Fibroblast of pulmonary artery (primary cell): Measurements from ENCODE around the gene FAH.
A peak's percentile ranks its signal among the peaks of the same experiment; 100 is the strongest.

Source experiments
- DNase-seq: peaks from one replicate; pipeline ENCODE4 v3.0.0-alpha.2; 2010; ENCODE audit warnings: low read depth
- H3K4me3 ChIP-seq: replicated peaks from 2 replicates; pipeline ENCODE4 v1.5.1; 2011; ENCODE audit warnings: low read depth, mild to moderate bottlenecking, control low read depth, low read length, moderate library complexity
- CTCF ChIP-seq: IDR thresholded peaks from 2 replicates; pipeline ENCODE4 v1.5.1; 2011; ENCODE audit warnings: mild to moderate bottlenecking, control low read depth, low read length, inconsistent platforms; ENCODE audit errors: missing control alignments

Gene FAH

GRCh38 chr15:80152896-80153876 lies at the start of gene FAH:
FAH (plus strand) TSS chr15:80152999; CDS start chr15:80153055, 56 bp downstream.
- peak within 1 kb of the TSS; percentile 84 for H3K4me3 ChIP-seq
- peak; percentile 61 for DNase-seq
- no peak for TF ChIP-seq CTCF

- H3K4me3 ChIP-seq = no peak overlapping the region
- no peak for TF ChIP-seq CTCF
- DNase-seq = no peak
Observed at GRCh38 chr15:80105193-80105592, 47.6 kb upstream of the FAH start.

- H3K4me3 ChIP-seq = no peak overlapping the region
- DNase-seq = peak; percentile 53
- TF ChIP-seq CTCF = no peak
Observed at GRCh38 chr15:80105595-80105994, 47.2 kb upstream of the FAH start.

GRCh38 chr15:80106051-80106450 lies 46.7 kb upstream of the FAH start:
- H3K4me3 ChIP-seq = no peak overlapping the region
- DNase-seq = peak; percentile 63
- TF ChIP-seq CTCF = no peak

GRCh38 chr15:80107204-80107603 lies 45.6 kb upstream of the FAH start:
- H3K4me3 ChIP-seq = no peak overlapping the region
- no peak for DNase-seq
- TF ChIP-seq CTCF = no peak

- TF ChIP-seq CTCF = no peak
- no peak for DNase-seq
- H3K4me3 ChIP-seq = no peak overlapping the region
Observed at GRCh38 chr15:80107774-80108173, 45.0 kb upstream of the FAH start.

- DNase-seq = no peak
- no peak overlapping the region for H3K4me3 ChIP-seq
- no peak for TF ChIP-seq CTCF
Observed at GRCh38 chr15:80109388-80109787, 43.4 kb upstream of the FAH start.
